ENCODE data around the gene HMCES.
A peak's percentile ranks its signal among the peaks of the same experiment; 100 is the strongest.

HMCES gene

GRCh38 chr3:129349791-129350190 lies 71.1 kb downstream of the HMCES start:
- DNase-seq = no peak

GRCh38 chr3:129352045-129352444 lies 73.4 kb downstream of the HMCES start:
- no peak for DNase-seq

- peak; percentile 34 for DNase-seq
Observed at GRCh38 chr3:129352650-129353588, 74.2 kb downstream of the HMCES start.

- DNase-seq = no peak
Observed at GRCh38 chr3:129353589-129353941, 74.9 kb downstream of the HMCES start.

Data from right hindlimb (tissue), 1 donor.